GM21447 (cell line): ENCODE data around the gene MTF1.
"Not testable (repeated sequence)": the region's sequence is repeated elsewhere in the genome, so short reads cannot be mapped to it uniquely, and the experiment has no call there.

Experiments used
- ATAC-seq: cut with Tn5 transposase; IDR thresholded peaks from one replicate; pipeline ENCODE4 v1.9.1; 2021; ENCODE audit not compliant: unreplicated experiment

The MTF1 gene

GRCh38 chr1:37794372-37795339 is 64.7 kb downstream of the MTF1 start:
- ATAC-seq = no peak

GRCh38 chr1:37793773-37794371 is 65.5 kb downstream of the MTF1 start, which contains the start of gene MANEAL:
TSS of gene MANEAL (plus strand) at chr1:37793847. CDS start at chr1:37794183, 336 bp downstream.
- no peak for ATAC-seq

GRCh38 chr1:37792943-37793686 is 66.3 kb downstream of the MTF1 start:
- ATAC-seq = no peak

GRCh38 chr1:37782491-37782890 is 76.9 kb downstream of the MTF1 start:
- ATAC-seq = no peak

GRCh38 chr1:37778654-37779053 is 80.7 kb downstream of the MTF1 start:
- no peak for ATAC-seq

GRCh38 chr1:37776946-37777516 is 82.4 kb downstream of the MTF1 start:
- no peak for ATAC-seq

- ATAC-seq = not testable (repeated sequence)
Measured at GRCh38 chr1:37771440-37771839, 88.0 kb downstream of the MTF1 start.

GRCh38 chr1:37767488-37767887 is 91.9 kb downstream of the MTF1 start:
- ATAC-seq = no peak

- no peak for ATAC-seq
Measured at GRCh38 chr1:37765916-37766664, 93.3 kb downstream of the MTF1 start.

- no peak for ATAC-seq
Measured at GRCh38 chr1:37764888-37765441, 94.4 kb downstream of the MTF1 start, which contains the start of gene EPHA10. TSS of gene EPHA10 (minus strand) at chr1:37765120. CDS start at chr1:37765066, 54 bp downstream.

GRCh38 chr1:37764414-37764825 is 95.0 kb downstream of the MTF1 start:
- no peak for ATAC-seq

- ATAC-seq = no peak
Measured at GRCh38 chr1:37763791-37764413, 95.5 kb downstream of the MTF1 start.

GRCh38 chr1:37762516-37762915 is 96.9 kb downstream of the MTF1 start:
- ATAC-seq = no peak

- ATAC-seq = no peak
Measured at GRCh38 chr1:37761416-37762095, 97.8 kb downstream of the MTF1 start.
